Activated CD4-positive, CD25-positive, alpha-beta regulatory T cell treated with anti-CD3 and anti-CD28 coated beads, Interleukin-2, amount 50 U/mL, for 16 hours (primary cell): ENCODE data around the gene OR5L1.

Experiments used
- DNase-seq: peaks from one replicate; pipeline ENCODE4 v3.0.0-alpha.2; 2020; ENCODE audit warnings: low read depth, low spot score

Gene OR5L1

DNA sequence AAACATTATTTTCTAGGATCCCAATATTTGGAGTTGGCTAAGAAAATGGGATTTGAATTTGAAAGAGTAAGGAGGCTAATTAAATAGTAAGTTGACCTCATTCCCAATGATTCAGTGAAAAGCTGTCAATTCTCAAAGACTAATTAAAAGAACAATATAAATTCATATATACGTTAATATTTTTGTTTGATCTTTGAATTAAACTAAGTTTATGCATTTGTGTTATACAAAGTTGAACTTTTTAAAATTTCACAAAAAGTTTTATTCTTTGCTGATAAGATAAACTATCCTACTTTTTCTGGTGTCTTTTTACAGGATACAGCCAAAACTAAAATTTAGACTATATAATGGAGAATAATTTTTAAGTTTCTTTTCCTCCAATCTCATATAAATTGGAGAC, at the start of gene OR5L1:
TSS of gene OR5L1 (plus strand) at position 301 of the 400 bp plus-strand sequence. CDS start 100 bp downstream, outside the sequence.
- no peak for DNase-seq

DNA sequence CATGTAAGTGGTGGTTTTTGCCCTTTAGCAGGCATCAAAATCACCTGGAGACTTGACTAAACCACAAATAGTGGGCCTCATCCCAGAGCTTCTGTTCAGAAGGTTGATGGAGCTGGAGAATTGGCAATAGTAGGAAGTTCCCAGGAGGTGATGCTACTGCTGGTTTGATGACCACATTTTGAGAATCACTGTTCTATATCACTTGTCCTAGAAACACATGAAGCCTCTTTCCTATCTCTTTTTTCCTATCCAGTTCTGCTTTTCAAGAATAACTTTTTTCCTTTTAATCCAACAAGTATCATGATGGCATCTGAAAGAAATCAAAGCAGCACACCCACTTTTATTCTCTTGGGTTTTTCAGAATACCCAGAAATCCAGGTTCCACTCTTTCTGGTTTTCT, 38.0 kb upstream of the OR5L1 start, which contains the start of gene OR5D13:
TSS of gene OR5D13 (plus strand) at position 301 of the 400 bp plus-strand sequence. CDS start at position 301, 0 bp downstream.
- DNase-seq: no peak

DNA sequence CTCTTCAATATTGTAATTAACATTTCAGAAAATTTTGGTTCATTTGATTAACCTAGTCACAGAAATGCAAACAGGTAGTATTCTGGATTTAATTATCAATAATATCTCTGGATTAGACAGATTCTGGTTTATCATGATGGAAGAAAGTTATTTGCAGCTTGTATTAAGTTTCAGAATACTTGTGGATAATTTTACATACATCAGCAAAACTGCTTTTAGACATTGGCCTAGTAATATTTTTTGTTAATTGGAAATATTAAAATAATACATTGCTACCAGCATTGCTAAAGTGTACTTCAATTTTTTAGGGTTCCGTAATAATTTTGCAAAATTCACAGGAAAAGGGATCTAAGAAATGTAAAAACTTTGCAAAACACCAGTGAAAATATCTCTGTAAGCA, 19.6 kb upstream of the OR5L1 start:
- no peak for DNase-seq

DNA sequence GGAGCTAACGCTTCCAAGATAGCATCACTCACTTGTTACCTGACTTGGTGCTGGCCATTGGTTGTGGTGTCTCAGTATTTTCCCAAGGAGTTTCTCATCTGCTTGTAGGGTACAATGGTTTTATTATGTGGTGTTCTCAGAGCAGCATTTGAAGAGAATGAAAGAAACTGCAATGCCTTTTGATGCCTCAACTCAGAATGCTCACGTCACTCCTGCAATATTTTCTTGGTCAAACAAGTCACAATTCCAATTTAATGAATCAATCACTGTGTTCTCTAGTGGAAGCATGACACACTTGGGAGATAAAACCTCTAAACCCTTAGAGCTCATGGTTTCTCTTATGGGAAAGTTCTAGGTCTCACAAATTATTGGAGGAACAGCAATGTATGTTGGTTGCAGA, 17.8 kb upstream of the OR5L1 start:
- no peak for DNase-seq

DNA sequence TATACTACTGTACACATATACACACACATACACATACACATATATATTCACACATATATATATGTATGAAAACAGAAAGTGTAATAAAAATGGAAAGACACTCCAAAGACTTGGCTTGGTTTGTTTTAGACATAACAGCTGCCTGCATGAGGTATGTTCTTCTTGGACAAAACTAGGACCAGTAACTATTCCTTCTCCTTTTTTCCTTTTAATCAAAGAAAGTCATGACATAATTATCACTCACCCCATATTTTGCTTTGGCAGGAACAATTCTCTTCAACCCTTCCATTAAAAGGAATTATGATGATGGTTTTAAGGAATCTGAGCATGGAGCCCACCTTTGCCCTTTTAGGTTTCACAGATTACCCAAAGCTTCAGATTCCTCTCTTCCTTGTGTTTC, 15.9 kb upstream of the OR5L1 start, which contains the start of gene OR5D14:
TSS of gene OR5D14 (plus strand) at position 301 of the 400 bp plus-strand sequence. CDS start at position 301, 0 bp downstream.
- DNase-seq: no peak

DNA sequence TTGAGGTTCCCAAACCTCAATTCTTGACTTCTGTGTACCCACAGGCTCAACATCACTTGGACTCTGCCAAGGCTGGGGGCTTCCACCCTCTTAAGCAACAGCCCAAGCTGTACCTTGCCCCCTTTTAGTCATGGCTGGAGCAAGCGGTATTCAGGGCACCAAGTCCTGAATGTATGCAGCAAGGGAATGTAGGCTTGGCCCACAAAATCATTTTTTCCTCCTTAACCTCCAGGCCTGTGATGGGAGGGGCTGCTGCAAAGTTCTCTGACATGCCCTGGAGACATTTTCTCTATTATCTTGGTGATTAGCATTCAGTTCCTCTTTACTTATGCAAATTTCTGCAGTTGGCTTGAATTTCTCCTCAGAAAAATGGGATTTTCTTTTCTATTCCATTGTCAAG, 4.9 kb upstream of the OR5L1 start:
- no peak for DNase-seq

DNA sequence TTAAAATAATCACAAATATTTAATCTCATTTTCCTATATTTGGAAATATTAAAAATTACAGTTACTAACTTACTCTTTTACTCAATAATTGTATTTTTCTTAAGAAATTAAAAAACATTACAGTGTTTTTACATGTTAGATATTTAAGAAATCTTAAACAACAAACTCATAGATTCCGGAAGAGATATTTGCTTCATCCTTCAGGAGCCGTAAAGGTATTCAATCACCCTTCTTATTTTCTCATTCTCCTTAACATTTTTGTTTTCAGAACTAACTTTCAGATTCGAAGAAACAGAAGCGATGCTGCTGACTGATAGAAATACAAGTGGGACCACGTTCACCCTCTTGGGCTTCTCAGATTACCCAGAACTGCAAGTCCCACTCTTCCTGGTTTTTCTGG, 8.2 kb downstream of the OR5L1 start, which contains the start of gene OR5D18:
TSS of gene OR5D18 (plus strand) at position 301 of the 400 bp plus-strand sequence. CDS start at position 301, 0 bp downstream.
- DNase-seq: no peak

DNA sequence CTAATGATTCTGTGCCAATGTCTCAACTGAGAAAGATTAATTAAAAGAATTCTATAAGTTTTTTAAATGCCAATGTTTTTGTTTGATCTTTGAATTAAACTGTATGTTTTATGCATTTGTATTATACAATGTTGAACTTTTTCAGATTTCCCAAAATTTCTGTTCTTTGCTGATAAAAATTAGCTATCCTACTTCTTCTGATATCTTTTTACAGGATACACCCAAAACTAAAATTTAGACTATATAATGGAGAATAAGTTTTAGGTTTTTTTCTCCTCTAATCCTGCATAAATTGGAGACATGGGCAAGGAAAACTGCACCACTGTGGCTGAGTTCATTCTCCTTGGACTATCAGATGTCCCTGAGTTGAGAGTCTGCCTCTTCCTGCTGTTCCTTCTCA, 15.8 kb downstream of the OR5L1 start, which contains the start of gene OR5L2:
TSS of gene OR5L2 (plus strand) at position 301 of the 400 bp plus-strand sequence. CDS start at position 301, 0 bp downstream.
- no peak for DNase-seq

DNA sequence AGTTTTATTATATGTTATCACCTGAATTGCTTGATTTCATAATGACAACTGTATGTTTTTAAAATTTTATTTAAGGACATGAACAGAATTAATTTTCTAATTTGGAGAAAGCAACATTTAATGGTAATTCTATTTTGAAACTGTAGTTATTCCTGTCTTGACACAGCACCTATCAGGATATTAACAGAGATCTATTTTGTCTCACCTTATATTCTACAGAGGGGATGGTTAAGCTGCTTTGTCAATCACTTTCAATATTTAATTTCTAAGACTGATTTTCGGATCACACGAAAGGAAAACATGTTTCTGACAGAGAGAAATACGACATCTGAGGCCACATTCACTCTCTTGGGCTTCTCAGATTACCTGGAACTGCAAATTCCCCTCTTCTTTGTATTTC, 27.3 kb downstream of the OR5L1 start, which contains the start of gene OR5D16:
TSS of gene OR5D16 (plus strand) at position 301 of the 400 bp plus-strand sequence. CDS start at position 301, 0 bp downstream.
- no peak for DNase-seq

DNA sequence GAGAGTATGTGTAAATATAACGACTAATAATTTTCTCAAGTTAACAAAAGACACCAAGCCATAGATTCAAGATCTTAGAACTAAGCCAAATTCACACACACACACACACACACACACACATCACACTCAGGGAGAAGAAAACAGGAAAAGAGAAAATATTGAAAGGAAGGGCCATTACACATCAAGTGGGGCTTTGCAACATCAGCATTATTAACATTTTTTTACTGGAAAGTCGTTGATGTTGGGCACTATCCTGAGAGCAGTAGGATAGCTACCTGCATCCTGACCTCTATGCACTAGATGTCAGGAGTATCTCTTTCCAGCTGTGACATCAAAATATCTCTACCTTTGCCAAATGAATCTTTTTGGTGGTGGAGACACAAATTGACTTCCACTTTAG, 36.3 kb downstream of the OR5L1 start:
- DNase-seq: no peak

DNA sequence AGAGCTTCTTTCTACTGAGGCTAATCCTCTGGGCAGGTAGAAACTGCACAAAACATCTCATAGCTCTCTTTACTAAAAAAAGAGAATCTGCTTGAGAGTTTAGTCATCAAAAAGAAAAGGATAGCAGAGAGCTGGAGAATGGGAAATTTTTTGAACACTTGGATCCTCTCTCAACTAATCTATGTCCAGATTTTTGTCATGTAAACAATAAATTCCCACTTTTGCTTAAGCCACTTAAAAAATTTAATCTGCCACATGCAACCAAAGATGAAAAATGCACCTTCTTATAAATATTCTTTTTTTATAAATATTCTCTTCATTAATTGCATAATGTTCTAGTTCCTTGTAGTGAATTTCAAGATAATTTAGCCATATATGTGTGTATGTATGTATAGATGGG, 37.9 kb downstream of the OR5L1 start:
- DNase-seq: no peak

DNA sequence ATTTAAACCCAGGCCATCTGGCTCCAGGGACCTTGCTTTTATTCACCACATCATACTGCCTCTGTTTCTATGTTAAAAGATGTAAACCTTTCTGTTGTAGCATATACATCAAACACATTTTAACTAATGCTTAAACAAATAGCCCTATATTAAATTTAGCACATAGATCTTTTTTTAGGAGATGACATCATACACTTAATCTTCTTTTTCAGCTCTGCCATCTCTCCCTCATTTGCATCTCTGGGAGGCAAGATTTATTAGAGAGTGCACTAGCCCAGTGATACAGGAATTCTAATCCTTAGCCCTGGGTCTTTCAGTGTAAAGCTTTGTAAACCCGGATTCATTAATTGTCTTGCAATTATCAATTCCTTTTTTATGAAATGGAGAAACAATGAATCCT, 41.0 kb downstream of the OR5L1 start:
- no peak for DNase-seq

DNA sequence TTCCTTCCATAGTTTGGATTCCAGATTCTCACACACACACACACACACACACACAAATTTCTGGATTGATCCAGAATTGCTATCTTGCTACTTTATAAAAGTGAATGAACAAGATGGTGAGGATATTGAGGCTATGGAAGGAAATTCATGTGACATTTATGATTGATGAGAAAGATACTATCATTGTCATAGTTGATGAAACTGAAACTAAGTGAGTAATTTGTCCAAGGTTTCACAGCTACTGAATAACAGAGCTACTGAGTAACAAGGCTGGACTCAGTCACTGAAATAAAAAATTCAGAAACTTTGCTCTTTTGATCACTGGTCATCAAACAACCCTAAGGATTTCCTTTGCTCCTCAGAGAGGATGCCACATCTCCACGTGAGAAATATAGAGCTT, 43.5 kb downstream of the OR5L1 start:
- no peak for DNase-seq
